ENCODE measurements around the gene ASGR1.

DNA sequence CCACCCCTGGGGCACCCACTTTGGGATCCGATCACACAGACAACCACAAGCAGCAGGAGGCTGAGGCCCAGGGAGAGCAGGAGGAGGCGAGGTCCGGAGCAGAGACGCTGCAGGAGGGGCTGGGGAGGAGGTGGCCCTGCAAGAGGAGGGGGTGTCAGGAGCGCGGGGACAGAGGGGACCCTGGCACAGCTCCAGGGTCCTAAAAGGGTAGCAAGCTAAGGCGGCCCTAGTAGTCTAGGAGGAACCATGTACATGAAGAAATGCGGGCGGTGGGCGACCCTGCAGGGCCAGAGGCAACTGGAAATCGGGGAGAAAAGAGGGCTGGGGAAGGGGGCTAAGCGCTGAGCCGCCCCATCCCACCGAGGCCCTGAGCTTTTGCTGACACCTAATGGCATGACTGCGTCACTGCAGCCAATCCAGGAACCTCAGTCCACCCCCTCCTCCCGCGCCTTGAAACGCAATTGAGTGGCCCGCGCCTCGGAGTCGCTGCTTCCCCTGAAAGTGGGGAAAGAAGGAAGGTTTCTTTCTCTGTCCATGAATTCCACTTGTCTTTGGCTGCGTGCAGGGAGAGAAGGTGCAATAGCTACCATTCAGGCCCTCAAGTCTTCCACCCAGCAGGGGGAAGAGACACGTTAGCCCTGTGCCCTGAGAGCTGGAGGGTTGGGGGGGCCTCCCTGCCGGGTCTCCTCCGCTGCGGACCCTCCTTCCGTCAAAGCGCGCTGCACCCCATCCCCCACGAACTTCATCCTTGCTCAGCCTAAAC, 1.8 kb downstream of the ASGR1 start:
- TF ChIP-seq, protein P1, sequence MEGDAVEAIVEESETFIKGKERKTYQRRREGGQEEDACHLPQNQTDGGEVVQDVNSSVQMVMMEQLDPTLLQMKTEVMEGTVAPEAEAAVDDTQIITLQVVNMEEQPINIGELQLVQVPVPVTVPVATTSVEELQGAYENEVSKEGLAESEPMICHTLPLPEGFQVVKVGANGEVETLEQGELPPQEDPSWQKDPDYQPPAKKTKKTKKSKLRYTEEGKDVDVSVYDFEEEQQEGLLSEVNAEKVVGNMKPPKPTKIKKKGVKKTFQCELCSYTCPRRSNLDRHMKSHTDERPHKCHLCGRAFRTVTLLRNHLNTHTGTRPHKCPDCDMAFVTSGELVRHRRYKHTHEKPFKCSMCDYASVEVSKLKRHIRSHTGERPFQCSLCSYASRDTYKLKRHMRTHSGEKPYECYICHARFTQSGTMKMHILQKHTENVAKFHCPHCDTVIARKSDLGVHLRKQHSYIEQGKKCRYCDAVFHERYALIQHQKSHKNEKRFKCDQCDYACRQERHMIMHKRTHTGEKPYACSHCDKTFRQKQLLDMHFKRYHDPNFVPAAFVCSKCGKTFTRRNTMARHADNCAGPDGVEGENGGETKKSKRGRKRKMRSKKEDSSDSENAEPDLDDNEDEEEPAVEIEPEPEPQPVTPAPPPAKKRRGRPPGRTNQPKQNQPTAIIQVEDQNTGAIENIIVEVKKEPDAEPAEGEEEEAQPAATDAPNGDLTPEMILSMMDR (IDR thresholded peaks at IDR 0.05), result peak; percentile 76 to 92 (median 84)
- no peak for TF ChIP-seq POLR2A (IDR thresholded peaks at IDR 0.05)

All from heart left ventricle (tissue), 13 donors.